ENCODE results near the gene GRAMD4.
A peak's percentile ranks its signal among the peaks of the same experiment; 100 is the strongest.

GRAMD4 gene

GRCh38 chr22:46611189-46611588 lies 9.0 kb upstream of the GRAMD4 start:
- Histone ChIP-seq H3K27ac (ENCODE audit: low read depth, low read length) (no peak overlapping the region), H3K4me1 (ENCODE audit: control insufficient read depth, low read length) (peaks cover 29% of the 10 kb centered on the region), H3K27me3 (ENCODE audit: control insufficient read depth, low read length) (no peaks in the 10 kb centered on the region), H3K4me2 (ENCODE audit: low read length) (no peak overlapping the region), H4K20me1 (ENCODE audit: control insufficient read depth, insufficient read depth, low read depth, low read length) (peaks cover 9% of the 10 kb centered on the region), H3K9me3 (ENCODE audit: control insufficient read depth, insufficient read depth, low read length) (no peaks in the 10 kb centered on the region), H3K4me3 (ENCODE audit: low read length) (no peak overlapping the region), H3K9me2 (replicated peaks; ENCODE audit: control insufficient read depth, low read length) (no peaks in the 10 kb centered on the region), H3K36me3 (ENCODE audit: control insufficient read depth, low read length) (no peaks in the 10 kb centered on the region), H3F3A (ENCODE audit: control insufficient read depth, insufficient read depth) (peaks cover 3% of the 10 kb centered on the region; the same call in 1 of the 2 replicates), H3K79me2 (ENCODE audit: control insufficient read depth, low read length) (peaks cover 28% of the 10 kb centered on the region)
- TF ChIP-seq EZH2phosphoT487 (IDR thresholded peaks at IDR 0.05; ENCODE audit: borderline replicate concordance, low read length), result no peak
- TF ChIP-seq, protein P1, sequence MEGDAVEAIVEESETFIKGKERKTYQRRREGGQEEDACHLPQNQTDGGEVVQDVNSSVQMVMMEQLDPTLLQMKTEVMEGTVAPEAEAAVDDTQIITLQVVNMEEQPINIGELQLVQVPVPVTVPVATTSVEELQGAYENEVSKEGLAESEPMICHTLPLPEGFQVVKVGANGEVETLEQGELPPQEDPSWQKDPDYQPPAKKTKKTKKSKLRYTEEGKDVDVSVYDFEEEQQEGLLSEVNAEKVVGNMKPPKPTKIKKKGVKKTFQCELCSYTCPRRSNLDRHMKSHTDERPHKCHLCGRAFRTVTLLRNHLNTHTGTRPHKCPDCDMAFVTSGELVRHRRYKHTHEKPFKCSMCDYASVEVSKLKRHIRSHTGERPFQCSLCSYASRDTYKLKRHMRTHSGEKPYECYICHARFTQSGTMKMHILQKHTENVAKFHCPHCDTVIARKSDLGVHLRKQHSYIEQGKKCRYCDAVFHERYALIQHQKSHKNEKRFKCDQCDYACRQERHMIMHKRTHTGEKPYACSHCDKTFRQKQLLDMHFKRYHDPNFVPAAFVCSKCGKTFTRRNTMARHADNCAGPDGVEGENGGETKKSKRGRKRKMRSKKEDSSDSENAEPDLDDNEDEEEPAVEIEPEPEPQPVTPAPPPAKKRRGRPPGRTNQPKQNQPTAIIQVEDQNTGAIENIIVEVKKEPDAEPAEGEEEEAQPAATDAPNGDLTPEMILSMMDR (IDR thresholded peaks at IDR 0.05; ENCODE audit: low read depth, low read length, poor library complexity, severe bottlenecking), result no peak

GRCh38 chr22:46612341-46612903 lies 7.8 kb upstream of the GRAMD4 start:
- H3K27me3 ChIP-seq (ENCODE audit: control insufficient read depth, low read length), result no peaks in the 10 kb centered on the region
- H3K4me1 ChIP-seq (ENCODE audit: control insufficient read depth, low read length), result peaks cover 29% of the 10 kb centered on the region
- TF ChIP-seq, protein P1 (IDR thresholded peaks at IDR 0.05; ENCODE audit: low read depth, low read length, poor library complexity, severe bottlenecking), result no peak
- TF ChIP-seq EZH2phosphoT487 (IDR thresholded peaks at IDR 0.05; ENCODE audit: borderline replicate concordance, low read length), result no peak
- H3K79me2 ChIP-seq (ENCODE audit: control insufficient read depth, low read length), result peaks cover 34% of the 10 kb centered on the region
- H3K27ac ChIP-seq (ENCODE audit: low read depth, low read length), result no peak overlapping the region
- peak overlapping the region; percentile 80; the same call in 1 of the 2 replicates for H3K4me3 ChIP-seq (ENCODE audit: low read length)
- peak overlapping the region; percentile 85 for H3K4me2 ChIP-seq (ENCODE audit: low read length)
- H3K9me2 ChIP-seq (replicated peaks; ENCODE audit: control insufficient read depth, low read length), result no peaks in the 10 kb centered on the region
- peaks cover 3% of the 10 kb centered on the region; the same call in 1 of the 2 replicates for H3F3A ChIP-seq (ENCODE audit: control insufficient read depth, insufficient read depth)
- H3K36me3 ChIP-seq (ENCODE audit: control insufficient read depth, low read length), result no peaks in the 10 kb centered on the region
- peaks cover 9% of the 10 kb centered on the region for H4K20me1 ChIP-seq (ENCODE audit: control insufficient read depth, insufficient read depth, low read depth, low read length)
- H3K9me3 ChIP-seq (ENCODE audit: control insufficient read depth, insufficient read depth, low read length), result no peaks in the 10 kb centered on the region

DNA sequence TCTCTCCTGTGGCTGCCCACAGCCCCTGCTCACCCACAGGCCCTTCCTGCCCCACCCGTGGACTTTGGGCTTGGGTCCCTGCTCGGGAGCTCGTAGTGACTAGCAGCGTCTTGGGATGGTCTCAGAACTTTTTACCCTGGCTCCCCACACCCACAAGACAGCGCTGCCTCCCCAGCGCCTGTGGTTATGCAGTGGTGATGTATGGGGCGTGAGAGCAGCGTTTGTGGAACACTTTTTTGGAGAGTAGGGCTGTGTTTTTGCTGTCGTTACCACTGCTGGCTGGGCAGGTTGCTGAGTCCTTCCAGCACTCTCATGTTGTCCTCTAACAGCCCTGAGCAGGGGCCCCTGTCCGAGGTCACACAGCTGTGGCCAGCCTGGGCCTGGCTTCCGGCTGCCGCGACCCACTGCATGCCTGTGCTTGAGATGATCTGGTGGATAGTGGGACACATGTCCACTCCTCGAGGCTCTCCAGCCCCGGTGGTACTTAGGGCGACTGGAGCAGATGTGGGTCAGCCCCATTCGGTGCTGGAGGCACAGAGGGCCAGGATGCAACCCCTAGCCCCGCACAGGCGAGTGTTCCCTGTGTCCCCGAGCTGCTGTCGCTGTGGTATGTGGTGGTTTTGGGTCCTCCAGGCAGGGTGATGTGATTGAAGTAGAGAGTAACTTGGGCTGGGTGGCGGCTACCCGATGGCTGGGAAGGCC lies 7.1 kb upstream of the GRAMD4 start:
- H3K79me2 ChIP-seq (ENCODE audit: control insufficient read depth, low read length), result peaks cover 38% of the 10 kb centered on the region
- H3K4me3 ChIP-seq (ENCODE audit: low read length), result peak overlapping the region; percentile 80
- H3K27ac ChIP-seq (ENCODE audit: low read depth, low read length), result peak overlapping the region; percentile 74
- peaks cover 3% of the 10 kb centered on the region; the same call in 1 of the 2 replicates for H3F3A ChIP-seq (ENCODE audit: control insufficient read depth, insufficient read depth)
- H3K27me3 ChIP-seq (ENCODE audit: control insufficient read depth, low read length), result no peaks in the 10 kb centered on the region
- no peaks in the 10 kb centered on the region for H3K9me2 ChIP-seq (replicated peaks; ENCODE audit: control insufficient read depth, low read length)
- no peaks in the 10 kb centered on the region for H3K9me3 ChIP-seq (ENCODE audit: control insufficient read depth, insufficient read depth, low read length)
- no peak for TF ChIP-seq EZH2phosphoT487 (IDR thresholded peaks at IDR 0.05; ENCODE audit: borderline replicate concordance, low read length)
- TF ChIP-seq, protein P1 (IDR thresholded peaks at IDR 0.05; ENCODE audit: low read depth, low read length, poor library complexity, severe bottlenecking), result no peak
- H4K20me1 ChIP-seq (ENCODE audit: control insufficient read depth, insufficient read depth, low read depth, low read length), result peaks cover 4% of the 10 kb centered on the region
- H3K4me1 ChIP-seq (ENCODE audit: control insufficient read depth, low read length), result peaks cover 29% of the 10 kb centered on the region
- H3K4me2 ChIP-seq (ENCODE audit: low read length), result peak overlapping the region; percentile 85
- H3K36me3 ChIP-seq (ENCODE audit: control insufficient read depth, low read length), result no peaks in the 10 kb centered on the region
